ENCODE measurements around the gene YTHDF1.

YTHDF1 gene

DNA sequence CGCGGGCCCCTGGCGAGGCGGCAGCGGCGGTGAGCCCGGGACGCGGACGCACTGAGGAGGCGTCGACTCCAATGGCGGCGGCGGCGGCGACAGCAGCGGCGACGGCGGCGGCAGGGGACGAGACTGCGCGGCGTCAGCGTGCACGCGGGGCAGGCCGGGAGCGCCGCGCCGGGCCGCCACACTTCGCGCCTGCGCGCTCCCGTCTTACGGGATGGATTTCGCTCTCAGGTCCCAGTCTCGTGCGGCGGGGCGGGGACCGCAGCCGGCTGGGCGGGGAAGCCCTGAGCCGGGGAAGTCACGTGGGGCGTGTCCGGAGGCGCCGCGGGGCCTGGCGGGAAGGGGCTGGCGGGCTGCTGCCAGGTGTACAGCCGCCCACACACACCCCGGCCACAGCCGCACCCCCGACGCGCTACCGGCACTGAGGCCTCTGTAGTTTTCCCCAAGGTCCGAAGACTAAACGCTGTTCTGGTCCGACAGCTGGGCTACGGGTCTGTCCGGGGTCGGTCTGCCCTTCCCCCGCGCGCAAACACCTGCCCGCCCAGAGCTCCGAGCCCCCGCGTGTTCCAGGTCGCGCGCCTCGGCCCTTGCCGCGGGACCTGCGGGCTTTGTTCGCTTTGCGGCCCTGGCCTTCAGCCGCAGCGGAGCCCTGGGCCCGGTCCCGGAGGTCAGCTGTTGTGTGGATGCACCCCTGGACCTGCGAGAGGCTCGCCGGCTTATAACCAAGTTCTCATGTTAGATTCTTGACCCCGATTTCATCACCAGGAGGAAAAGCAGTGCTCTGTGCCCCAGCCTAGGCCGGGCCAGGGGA is at the start of gene YTHDF1:
YTHDF1 (minus strand) TSS at position 91 of the 808 bp plus-strand sequence. CDS start 239 bp downstream, outside the sequence.
- DNase-seq (ENCODE audit: insufficient read length, low spot score) (peak; percentile 97), FAIRE-seq (no peak)

DNA sequence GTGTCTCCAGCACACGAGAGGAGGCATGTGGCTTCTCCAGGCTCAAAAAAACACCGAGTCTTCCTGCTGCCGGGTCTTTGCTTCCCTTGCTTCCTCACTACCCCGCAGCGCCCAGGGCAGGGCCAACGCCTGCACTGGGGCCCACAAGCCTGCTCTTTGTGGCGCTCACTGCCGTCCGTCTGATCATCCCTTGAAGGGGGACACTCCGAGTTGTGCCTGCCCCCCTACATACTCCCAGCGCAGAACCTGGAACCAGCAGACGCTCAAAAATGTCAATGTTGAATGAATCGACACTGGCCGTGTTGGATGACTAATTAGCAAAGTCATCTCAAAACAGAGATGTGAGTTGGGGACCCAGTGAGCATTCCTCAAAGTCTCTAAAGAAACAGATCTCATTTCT is 48.6 kb upstream of the YTHDF1 start:
- no peak for FAIRE-seq

More for the DNA sequence above, at the start of gene YTHDF1:
- TF ChIP-seq CTCF (IDR thresholded peaks at IDR 0.05; ENCODE audit: insufficient read depth, missing control alignments): no peak

DNA sequence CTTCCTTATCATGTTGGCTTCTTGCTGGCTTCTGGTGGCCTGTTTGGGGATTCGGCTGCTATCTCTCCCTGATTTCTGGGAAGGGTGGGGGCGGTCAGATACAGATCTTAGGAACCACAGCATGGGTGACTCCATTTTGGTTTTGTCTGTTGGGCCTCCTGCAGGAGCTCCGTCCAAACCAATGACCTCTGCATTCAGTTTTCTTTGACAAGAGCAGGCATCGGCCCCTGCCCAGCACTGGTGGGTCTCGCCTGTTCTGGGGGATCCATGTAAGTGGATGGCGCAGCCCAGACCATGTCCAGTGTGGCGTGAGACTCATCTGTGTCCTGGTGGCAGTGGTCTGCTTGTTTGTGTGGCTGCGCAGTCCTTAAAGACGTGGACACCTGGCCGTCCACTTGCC is 48.1 kb upstream of the YTHDF1 start:
- no peak for FAIRE-seq
- no peak for DNase-seq (ENCODE audit: insufficient read length, low spot score)
- TF ChIP-seq CTCF (IDR thresholded peaks at IDR 0.05; ENCODE audit: insufficient read depth, missing control alignments): no peak

More for the DNA sequence above, 48.6 kb upstream of the YTHDF1 start:
- no peak for TF ChIP-seq CTCF (IDR thresholded peaks at IDR 0.05; ENCODE audit: insufficient read depth, missing control alignments)
- no peak for DNase-seq (ENCODE audit: insufficient read length, low spot score)

DNA sequence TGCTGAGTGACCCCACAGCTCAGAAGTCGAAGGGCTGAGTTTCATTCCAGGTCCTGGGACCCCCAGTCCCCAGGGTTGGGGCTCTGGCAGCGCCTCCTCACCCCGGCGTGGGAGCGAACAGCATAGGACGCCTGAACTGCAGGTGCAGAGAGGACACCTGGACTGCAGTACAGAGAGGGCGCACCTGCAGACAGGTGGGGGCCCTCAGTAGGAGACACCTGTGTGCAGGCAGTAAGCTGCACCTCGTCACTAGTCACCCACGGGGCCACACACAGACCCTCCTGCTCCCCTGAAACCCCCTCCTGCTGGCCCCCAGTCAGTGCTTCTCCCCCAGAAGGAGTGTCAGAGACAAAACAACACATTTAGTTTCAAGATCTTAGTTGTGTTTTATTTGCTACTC is 46.9 kb upstream of the YTHDF1 start:
- no peak for TF ChIP-seq CTCF (IDR thresholded peaks at IDR 0.05; ENCODE audit: insufficient read depth, missing control alignments)
- no peak for FAIRE-seq
- DNase-seq (ENCODE audit: insufficient read length, low spot score): no peak

GRCh38 chr20:63261795-63262528 is 46.0 kb upstream of the YTHDF1 start:
- no peak for TF ChIP-seq CTCF (IDR thresholded peaks at IDR 0.05; ENCODE audit: insufficient read depth, missing control alignments)
- DNase-seq (ENCODE audit: insufficient read length, low spot score) (no peak), FAIRE-seq (no peak)

- DNase-seq (ENCODE audit: insufficient read length, low spot score) (no peak), FAIRE-seq (no peak)
- TF ChIP-seq CTCF (IDR thresholded peaks at IDR 0.05; ENCODE audit: insufficient read depth, missing control alignments): no peak
These were observed 45.3 kb upstream of the YTHDF1 start for GRCh38 chr20:63261060-63261794.

All from D721Med (cell line).